Keratinocyte (primary cell): Measurements from ENCODE around the gene AGBL3.
"Not testable (repeated sequence)": the region's sequence is repeated elsewhere in the genome, so short reads cannot be mapped to it uniquely, and the experiment has no call there.

Source experiments
- EZH2 ChIP-seq: IDR thresholded peaks from one replicate; pipeline ENCODE4 v1.6.1; 2012; ENCODE audit warnings: inconsistent platforms, mild to moderate bottlenecking, low read length, moderate library complexity
- TF ChIP-seq, protein P1 (sequence below), 3 experiments: IDR thresholded peaks in 1 of 3; conservative IDR thresholded peaks in 1 of 3; optimal IDR thresholded peaks in 1 of 3; 2 replicates in 2 of 3; 3 replicates in 1 of 3; pipeline versions ENCODE3 to v1.5.1; 2011; ENCODE audit warnings: low read length in 3 of 3, mild to moderate bottlenecking in 3 of 3, moderate library complexity in 2 of 3, control low read depth in 1 of 3, inconsistent platforms in 1 of 3; ENCODE audit not compliant: insufficient read depth in 2 of 3; ENCODE audit errors: extremely low read depth in 1 of 3

- TF ChIP-seq EZH2, result not testable (repeated sequence)
- TF ChIP-seq, protein P1, sequence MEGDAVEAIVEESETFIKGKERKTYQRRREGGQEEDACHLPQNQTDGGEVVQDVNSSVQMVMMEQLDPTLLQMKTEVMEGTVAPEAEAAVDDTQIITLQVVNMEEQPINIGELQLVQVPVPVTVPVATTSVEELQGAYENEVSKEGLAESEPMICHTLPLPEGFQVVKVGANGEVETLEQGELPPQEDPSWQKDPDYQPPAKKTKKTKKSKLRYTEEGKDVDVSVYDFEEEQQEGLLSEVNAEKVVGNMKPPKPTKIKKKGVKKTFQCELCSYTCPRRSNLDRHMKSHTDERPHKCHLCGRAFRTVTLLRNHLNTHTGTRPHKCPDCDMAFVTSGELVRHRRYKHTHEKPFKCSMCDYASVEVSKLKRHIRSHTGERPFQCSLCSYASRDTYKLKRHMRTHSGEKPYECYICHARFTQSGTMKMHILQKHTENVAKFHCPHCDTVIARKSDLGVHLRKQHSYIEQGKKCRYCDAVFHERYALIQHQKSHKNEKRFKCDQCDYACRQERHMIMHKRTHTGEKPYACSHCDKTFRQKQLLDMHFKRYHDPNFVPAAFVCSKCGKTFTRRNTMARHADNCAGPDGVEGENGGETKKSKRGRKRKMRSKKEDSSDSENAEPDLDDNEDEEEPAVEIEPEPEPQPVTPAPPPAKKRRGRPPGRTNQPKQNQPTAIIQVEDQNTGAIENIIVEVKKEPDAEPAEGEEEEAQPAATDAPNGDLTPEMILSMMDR (optimal IDR thresholded peaks at IDR 0.05 in 1 of 3, IDR thresholded peaks at IDR 0.05 in 1 of 3, conservative IDR thresholded peaks at IDR 0.05 in 1 of 3; ENCODE audit: extremely low read depth in 1 of 3, insufficient read depth in 2 of 3, low read length in 3 of 3), result not testable (repeated sequence)
Measured at GRCh38 chr7:135124631-135125030, 138.3 kb downstream of the AGBL3 start.
